Liver (tissue), 3 donors: ENCODE data around the gene NDUFS5.

Experiments
- FOXA1 ChIP-seq: IDR thresholded peaks from 2 replicates; pipeline ENCODE4 v1.6.1; 2016; ENCODE audit warnings: antibody characterized with exemption
- JUND ChIP-seq, 2 donors: IDR thresholded peaks; 2 replicates each; pipeline ENCODE4 v1.6.1; 2016; ENCODE audit warnings: antibody characterized with exemption in 2 of 2
- RXRA ChIP-seq, 2 donors: IDR thresholded peaks; 2 replicates each; pipeline ENCODE4 v1.6.1; 2017 to 2018; ENCODE audit warnings: antibody characterized with exemption in 2 of 2, mild to moderate bottlenecking in 1 of 2
- TF ChIP-seq, protein P1 (sequence below): fragments of 150-350 bp; IDR thresholded peaks from 2 replicates; pipeline ENCODE4 v1.5.1; 2017; ENCODE audit warnings: improper control_type of control experiment, low read depth, low read length; ENCODE audit not compliant: missing input control
- TF ChIP-seq, protein P2 (sequence below): IDR thresholded peaks from 2 replicates; pipeline ENCODE4 v1.6.1; 2016; ENCODE audit warnings: antibody characterized with exemption
- TF ChIP-seq, protein P3 (sequence below): IDR thresholded peaks from 2 replicates; pipeline ENCODE4 v1.6.1; 2016; ENCODE audit warnings: antibody characterized with exemption
- donor health status: healthy.
- donor health status: healthy.

DNA sequence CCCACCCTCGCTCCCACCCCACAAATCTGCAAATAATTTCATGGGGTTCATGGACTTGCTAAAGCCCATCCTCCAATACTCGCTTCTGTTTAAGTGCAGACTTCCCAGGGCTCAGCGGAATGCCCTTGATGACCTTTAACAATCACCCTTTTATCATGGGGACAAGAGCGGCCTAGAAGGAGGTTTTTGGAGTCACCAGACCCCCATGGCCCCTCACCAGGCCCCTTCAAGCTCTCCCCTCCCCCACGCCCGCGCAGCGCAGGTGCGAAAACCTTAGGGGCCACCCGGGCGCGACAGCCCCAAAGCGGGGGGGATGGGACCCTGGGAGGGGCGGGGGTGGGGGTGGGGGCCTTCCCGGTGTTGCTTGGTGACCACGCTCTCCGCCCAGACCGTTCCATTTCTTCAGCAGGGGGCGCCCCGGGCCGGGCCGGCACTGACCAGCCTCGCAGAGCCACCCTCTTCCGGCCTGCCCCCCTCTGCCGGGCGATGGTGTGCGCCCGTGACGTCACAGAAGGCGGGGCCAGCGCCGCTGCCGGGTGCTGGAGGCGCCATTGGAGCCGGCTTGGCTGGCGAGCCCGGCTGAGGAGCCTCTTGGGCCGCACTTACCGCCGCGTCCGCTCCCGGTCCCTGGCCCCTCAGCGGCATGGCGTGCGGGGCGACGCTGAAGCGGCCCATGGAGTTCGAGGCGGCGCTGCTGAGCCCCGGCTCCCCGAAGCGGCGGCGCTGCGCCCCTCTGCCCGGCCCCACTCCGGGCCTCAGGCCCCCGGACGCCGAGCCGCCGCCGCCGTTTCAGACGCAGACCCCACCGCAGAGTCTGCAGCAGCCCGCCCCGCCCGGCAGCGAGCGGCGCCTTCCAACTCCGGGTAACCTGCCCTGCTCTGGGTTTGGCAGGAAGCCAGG lies 35.2 kb upstream of the NDUFS5 start, which contains the start of gene AKIRIN1:
- TF ChIP-seq, protein P1, sequence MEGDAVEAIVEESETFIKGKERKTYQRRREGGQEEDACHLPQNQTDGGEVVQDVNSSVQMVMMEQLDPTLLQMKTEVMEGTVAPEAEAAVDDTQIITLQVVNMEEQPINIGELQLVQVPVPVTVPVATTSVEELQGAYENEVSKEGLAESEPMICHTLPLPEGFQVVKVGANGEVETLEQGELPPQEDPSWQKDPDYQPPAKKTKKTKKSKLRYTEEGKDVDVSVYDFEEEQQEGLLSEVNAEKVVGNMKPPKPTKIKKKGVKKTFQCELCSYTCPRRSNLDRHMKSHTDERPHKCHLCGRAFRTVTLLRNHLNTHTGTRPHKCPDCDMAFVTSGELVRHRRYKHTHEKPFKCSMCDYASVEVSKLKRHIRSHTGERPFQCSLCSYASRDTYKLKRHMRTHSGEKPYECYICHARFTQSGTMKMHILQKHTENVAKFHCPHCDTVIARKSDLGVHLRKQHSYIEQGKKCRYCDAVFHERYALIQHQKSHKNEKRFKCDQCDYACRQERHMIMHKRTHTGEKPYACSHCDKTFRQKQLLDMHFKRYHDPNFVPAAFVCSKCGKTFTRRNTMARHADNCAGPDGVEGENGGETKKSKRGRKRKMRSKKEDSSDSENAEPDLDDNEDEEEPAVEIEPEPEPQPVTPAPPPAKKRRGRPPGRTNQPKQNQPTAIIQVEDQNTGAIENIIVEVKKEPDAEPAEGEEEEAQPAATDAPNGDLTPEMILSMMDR = no peak
- TF ChIP-seq RXRA (IDR thresholded peaks at IDR 0.05) = peak; percentile 34 to 37
- TF ChIP-seq, protein P2, sequence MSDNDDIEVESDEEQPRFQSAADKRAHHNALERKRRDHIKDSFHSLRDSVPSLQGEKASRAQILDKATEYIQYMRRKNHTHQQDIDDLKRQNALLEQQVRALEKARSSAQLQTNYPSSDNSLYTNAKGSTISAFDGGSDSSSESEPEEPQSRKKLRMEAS = no peak
- TF ChIP-seq, protein P3, sequence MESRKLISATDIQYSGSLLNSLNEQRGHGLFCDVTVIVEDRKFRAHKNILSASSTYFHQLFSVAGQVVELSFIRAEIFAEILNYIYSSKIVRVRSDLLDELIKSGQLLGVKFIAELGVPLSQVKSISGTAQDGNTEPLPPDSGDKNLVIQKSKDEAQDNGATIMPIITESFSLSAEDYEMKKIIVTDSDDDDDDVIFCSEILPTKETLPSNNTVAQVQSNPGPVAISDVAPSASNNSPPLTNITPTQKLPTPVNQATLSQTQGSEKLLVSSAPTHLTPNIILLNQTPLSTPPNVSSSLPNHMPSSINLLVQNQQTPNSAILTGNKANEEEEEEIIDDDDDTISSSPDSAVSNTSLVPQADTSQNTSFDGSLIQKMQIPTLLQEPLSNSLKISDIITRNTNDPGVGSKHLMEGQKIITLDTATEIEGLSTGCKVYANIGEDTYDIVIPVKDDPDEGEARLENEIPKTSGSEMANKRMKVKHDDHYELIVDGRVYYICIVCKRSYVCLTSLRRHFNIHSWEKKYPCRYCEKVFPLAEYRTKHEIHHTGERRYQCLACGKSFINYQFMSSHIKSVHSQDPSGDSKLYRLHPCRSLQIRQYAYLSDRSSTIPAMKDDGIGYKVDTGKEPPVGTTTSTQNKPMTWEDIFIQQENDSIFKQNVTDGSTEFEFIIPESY = no peak
- peak; percentile 49 for TF ChIP-seq FOXA1
- no peak for TF ChIP-seq JUND (IDR thresholded peaks at IDR 0.05)
